Measurements from ENCODE around the gene VPS41.

Gene VPS41

GRCh38 chr7:38851321-38851720 lies 57.7 kb downstream of the VPS41 start:
- no peak for DNase-seq

- DNase-seq = no peak
Measured at GRCh38 chr7:38846280-38846679, 62.7 kb downstream of the VPS41 start.

- no peak for DNase-seq
Measured at GRCh38 chr7:38844952-38845563, 63.9 kb downstream of the VPS41 start.

- DNase-seq = no peak
Measured at GRCh38 chr7:38842746-38843145, 66.2 kb downstream of the VPS41 start.

- DNase-seq = no peak
Measured at GRCh38 chr7:38840736-38841460, 68.1 kb downstream of the VPS41 start.

- DNase-seq = no peak
Measured at GRCh38 chr7:38839851-38840250, 69.1 kb downstream of the VPS41 start.

- DNase-seq = no peak
Measured at GRCh38 chr7:38838725-38839385, 70.1 kb downstream of the VPS41 start.

GRCh38 chr7:38834357-38834756 lies 74.6 kb downstream of the VPS41 start:
- DNase-seq = no peak

- DNase-seq = no peak
Measured at GRCh38 chr7:38833329-38833728, 75.7 kb downstream of the VPS41 start.

- DNase-seq = no peak
Measured at GRCh38 chr7:38831259-38831996, 77.6 kb downstream of the VPS41 start.

- no peak for DNase-seq
Measured at GRCh38 chr7:38830826-38831225, 78.2 kb downstream of the VPS41 start.

- no peak for DNase-seq
Measured at GRCh38 chr7:38829488-38830165, 79.4 kb downstream of the VPS41 start.

- no peak for DNase-seq
Measured at GRCh38 chr7:38828026-38828425, 81.0 kb downstream of the VPS41 start.

GRCh38 chr7:38825721-38826440 lies 83.1 kb downstream of the VPS41 start:
- DNase-seq = no peak

GRCh38 chr7:38824948-38825347 lies 84.0 kb downstream of the VPS41 start:
- no peak for DNase-seq

- no peak for DNase-seq
Measured at GRCh38 chr7:38822549-38822948, 86.4 kb downstream of the VPS41 start.

GRCh38 chr7:38820571-38820970 lies 88.4 kb downstream of the VPS41 start:
- no peak for DNase-seq

GRCh38 chr7:38819463-38819862 lies 89.5 kb downstream of the VPS41 start:
- no peak for DNase-seq

- DNase-seq = no peak
Measured at GRCh38 chr7:38817526-38817925, 91.5 kb downstream of the VPS41 start.

GRCh38 chr7:38813768-38814167 lies 95.2 kb downstream of the VPS41 start:
- no peak for DNase-seq

- DNase-seq = no peak
Measured at GRCh38 chr7:38806912-38807311, 102.1 kb downstream of the VPS41 start.

GRCh38 chr7:38801786-38802185 lies 107.2 kb downstream of the VPS41 start:
- no peak for DNase-seq

Measured in midbrain (tissue), 1 donor.